Fibroblast of villous mesenchyme (primary cell): Measurements from ENCODE around the gene MYO3B. TPM values are rescaled to one million over a fixed set of nuclear protein-coding genes. Genes with fewer than 3 reads are reported as not detected.
A peak's percentile ranks its signal among the peaks of the same experiment; 100 is the strongest.

Experiments
- DNase-seq: peaks from one replicate; pipeline ENCODE4 v3.0.0-alpha.2; 2010; ENCODE audit warnings: low read depth
- H3K4me3 ChIP-seq: 2 replicates; pipeline ENCODE4 v1.5.1; 2011; ENCODE audit warnings: low read depth, mild to moderate bottlenecking, low read length
- total RNA-seq: library from RNA; depleted of rRNA; stranded (reverse); fragments of >200 nt; gene quantifications from 2 replicates; pipeline ENCODE4 v1.2.3, GENCODE V29; 2012
- TF ChIP-seq, protein P1 (sequence below): IDR thresholded peaks from 2 replicates; pipeline ENCODE4 v1.5.1; 2012; ENCODE audit warnings: low read depth, mild to moderate bottlenecking, low read length; ENCODE audit not compliant: insufficient read depth

Gene MYO3B
- total RNA-seq, 1 donor: under 0.01 TPM

DNA sequence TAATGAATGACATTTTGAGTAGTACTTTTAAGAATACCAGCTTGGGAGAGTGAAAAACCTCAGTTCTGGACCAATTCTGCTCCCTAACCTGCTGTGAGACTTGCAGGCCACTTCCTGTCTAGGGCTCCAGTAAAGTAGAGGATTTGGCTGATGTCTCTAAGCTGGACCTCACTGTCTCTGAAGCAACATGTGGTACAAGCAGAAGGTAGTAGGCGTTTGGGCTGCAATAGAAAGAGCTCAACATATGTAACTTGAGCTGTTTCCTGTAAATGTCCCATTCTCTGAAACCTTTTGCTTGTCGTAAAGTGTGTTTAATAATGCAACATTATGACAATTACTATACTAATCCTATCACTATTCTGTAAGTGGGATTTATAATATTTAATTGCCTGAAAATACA is 213.1 kb downstream of the MYO3B start:
- TF ChIP-seq, protein P1, sequence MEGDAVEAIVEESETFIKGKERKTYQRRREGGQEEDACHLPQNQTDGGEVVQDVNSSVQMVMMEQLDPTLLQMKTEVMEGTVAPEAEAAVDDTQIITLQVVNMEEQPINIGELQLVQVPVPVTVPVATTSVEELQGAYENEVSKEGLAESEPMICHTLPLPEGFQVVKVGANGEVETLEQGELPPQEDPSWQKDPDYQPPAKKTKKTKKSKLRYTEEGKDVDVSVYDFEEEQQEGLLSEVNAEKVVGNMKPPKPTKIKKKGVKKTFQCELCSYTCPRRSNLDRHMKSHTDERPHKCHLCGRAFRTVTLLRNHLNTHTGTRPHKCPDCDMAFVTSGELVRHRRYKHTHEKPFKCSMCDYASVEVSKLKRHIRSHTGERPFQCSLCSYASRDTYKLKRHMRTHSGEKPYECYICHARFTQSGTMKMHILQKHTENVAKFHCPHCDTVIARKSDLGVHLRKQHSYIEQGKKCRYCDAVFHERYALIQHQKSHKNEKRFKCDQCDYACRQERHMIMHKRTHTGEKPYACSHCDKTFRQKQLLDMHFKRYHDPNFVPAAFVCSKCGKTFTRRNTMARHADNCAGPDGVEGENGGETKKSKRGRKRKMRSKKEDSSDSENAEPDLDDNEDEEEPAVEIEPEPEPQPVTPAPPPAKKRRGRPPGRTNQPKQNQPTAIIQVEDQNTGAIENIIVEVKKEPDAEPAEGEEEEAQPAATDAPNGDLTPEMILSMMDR: no peak
- H3K4me3 ChIP-seq: no peak overlapping the region
- no peak for DNase-seq

DNA sequence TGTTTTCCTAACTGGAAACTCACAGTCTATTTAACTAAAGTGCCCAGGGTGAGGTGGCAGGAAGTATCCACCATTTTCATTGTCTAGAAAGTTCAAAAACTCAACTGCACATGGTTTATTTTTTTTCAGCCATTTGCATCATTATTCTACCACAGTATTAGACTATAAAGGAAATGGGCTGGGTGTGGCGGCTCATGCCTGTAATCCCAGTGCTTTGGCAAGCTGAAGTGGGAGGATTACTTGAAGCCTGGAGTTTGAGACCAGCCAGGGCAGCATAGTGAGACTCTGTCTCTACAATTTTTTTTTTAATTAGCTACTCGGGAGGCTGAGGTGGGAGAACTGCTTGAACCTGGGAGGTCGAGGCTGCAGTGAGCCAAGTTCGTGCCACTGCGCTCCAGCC is 213.8 kb downstream of the MYO3B start:
- TF ChIP-seq, protein P1: no peak
- DNase-seq: no peak
- no peak overlapping the region for H3K4me3 ChIP-seq

DNA sequence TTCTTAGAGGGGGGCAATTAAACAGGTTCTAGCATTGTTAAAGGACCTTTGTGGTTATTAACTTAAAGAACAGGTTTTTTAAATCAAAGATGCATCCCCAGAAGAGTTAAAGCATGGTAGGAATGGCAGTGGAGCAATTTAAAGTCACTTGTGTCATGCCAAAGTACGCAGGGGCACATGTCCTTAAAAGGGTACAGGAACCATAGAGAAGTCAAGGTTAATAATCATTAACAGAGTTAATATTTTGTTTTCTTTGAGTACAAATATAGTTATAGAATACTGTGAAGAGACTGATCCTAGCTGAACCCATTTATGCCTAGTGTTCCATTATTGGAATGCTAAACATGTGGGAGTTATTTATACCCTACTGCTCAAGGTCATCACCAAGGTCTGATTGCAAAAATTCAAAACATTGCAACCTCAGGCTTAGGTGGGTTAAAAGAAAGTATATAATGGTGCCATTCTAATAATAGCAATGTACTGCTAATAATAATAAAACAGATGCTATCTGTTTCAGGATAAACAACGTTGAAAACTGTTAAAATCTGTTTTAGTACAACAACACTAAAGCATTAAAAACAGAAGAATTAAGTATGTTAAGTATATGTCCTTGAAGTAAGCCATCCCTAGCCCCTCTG is 216.0 kb downstream of the MYO3B start:
- TF ChIP-seq, protein P1: no peak
- no peak for DNase-seq
- H3K4me3 ChIP-seq: no peak overlapping the region

DNA sequence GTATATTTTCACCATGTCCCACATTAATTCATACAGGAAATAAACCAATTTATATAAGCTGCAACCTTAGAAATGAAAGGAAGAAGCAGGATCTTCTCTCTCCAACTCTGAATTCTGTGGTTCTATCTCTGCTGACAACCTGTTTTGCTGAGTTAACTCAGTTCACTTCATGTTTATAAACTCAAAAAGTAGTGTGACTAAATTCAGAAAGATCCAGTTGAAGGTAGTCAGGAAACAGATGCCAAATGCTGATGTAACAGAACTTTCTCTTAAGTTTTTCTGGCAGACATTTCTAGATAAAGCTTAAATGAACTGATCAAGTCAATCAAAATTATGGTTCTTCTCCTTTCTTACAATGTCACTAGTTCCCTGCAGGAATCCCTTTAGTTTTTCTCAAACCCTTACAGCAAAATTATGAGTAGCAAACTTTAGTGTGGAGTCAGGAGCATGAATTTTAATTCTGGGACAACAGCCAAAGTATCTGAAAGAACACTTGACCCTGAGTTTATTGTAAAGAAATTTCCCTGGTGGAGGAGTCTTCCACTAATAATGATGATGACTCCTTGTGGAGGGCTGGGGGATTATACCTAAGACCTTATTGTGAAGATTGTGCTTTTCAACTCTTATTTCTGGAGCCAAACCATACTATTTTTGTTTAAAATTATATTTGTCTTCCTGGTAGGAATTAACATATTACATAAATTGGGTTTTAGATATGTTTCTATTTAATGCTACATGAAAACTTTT is 216.9 kb downstream of the MYO3B start:
- TF ChIP-seq, protein P1: peak; percentile 13
- H3K4me3 ChIP-seq: no peak overlapping the region
- DNase-seq: no peak

DNA sequence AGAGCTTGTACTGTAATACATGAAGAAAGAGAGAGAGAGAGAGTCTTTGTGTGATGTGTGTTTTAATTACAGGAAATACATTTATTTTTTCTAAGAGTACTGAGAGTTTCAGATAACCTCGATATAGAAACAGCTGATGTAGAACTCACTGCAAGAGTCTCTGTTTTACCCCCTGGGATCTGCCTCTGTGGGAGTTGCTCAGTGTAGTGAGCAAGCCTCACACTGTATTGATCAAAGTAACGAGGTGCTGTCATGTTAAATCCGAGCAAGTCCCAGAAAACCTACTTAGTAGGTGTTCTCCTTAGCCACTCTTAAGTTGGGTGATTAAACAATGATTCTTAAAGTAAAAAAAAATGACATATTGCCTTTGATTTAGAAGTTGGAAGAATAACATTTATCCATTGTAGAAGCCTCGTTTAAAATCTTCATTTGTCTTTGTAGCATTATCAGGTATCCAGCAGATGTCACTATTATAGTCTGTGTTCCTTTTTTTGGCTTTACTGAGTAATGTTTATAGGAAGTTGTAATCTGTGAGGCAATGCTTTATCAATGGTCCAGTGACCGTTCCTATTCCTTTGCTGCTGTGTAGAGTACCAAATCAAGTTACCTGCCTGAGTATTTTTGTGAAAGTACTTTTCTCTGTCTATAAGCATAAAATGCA is 219.0 kb downstream of the MYO3B start:
- no peak overlapping the region for H3K4me3 ChIP-seq
- TF ChIP-seq, protein P1: peak; percentile 27
- peak; percentile 4 for DNase-seq

DNA sequence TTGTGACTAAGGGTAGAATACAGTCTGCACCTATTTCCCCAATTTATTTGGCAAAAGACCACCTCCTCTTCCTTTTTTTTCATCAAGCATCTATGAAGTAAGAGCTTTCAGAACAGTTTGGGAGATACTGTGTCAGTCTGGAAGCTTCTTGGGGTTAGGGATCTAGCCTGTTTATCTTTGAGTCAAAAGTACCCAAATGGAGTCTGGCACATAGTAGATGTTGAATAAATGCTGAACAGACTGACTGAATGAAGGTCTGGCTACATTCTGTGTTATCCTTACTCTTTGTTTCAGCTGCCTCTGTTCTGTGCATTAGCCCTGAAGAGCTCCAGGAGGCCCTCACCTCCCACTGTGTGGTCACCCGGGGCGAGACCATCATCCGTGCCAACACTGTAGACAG is 223.2 kb downstream of the MYO3B start:
- DNase-seq: no peak
- H3K4me3 ChIP-seq: no peak overlapping the region
- TF ChIP-seq, protein P1: no peak
